ENCODE results near the gene RAD23A.

- TF ChIP-seq, protein P1, sequence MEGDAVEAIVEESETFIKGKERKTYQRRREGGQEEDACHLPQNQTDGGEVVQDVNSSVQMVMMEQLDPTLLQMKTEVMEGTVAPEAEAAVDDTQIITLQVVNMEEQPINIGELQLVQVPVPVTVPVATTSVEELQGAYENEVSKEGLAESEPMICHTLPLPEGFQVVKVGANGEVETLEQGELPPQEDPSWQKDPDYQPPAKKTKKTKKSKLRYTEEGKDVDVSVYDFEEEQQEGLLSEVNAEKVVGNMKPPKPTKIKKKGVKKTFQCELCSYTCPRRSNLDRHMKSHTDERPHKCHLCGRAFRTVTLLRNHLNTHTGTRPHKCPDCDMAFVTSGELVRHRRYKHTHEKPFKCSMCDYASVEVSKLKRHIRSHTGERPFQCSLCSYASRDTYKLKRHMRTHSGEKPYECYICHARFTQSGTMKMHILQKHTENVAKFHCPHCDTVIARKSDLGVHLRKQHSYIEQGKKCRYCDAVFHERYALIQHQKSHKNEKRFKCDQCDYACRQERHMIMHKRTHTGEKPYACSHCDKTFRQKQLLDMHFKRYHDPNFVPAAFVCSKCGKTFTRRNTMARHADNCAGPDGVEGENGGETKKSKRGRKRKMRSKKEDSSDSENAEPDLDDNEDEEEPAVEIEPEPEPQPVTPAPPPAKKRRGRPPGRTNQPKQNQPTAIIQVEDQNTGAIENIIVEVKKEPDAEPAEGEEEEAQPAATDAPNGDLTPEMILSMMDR (IDR thresholded peaks at IDR 0.05; ENCODE audit: insufficient read depth, low read depth, low read length), result no peak
- no peak for TF ChIP-seq EZH2 (IDR thresholded peaks at IDR 0.05; ENCODE audit: insufficient read depth, low read length)
Measured at GRCh38 chr19:12924621-12925310, 20.9 kb upstream of the RAD23A start.

Data from astrocyte (in vitro differentiated cells and primary cell).